H1 (cell line): ENCODE results near the gene INHBC.

Experiments used
- BRCA1 ChIP-seq: IDR thresholded peaks from 2 replicates; pipeline ENCODE4 v1.6.1; 2012; ENCODE audit warnings: low read depth, low read length, improper control_type of control experiment
- CREB1 ChIP-seq: IDR thresholded peaks from 2 replicates; pipeline ENCODE4 v1.6.1; 2012; ENCODE audit warnings: inconsistent platforms
- CTCF ChIP-seq, 3 experiments: IDR thresholded peaks; 1 replicate in 2 of 3; 2 replicates in 1 of 3; pipeline versions ENCODE4 v1.5.1 to v1.6.1; 2011; ENCODE audit warnings: low read length in 3 of 3, mild to moderate bottlenecking in 3 of 3, inconsistent platforms in 2 of 3, low read depth in 1 of 3, moderate library complexity in 1 of 3; ENCODE audit not compliant: insufficient read depth in 1 of 3; ENCODE audit errors: control extremely low read depth in 1 of 3
- GABPA ChIP-seq: IDR thresholded peaks from 2 replicates; pipeline ENCODE4 v1.6.1; 2011; ENCODE audit warnings: mild to moderate bottlenecking, low read length, moderate library complexity, borderline replicate concordance; ENCODE audit not compliant: insufficient read depth
- KDM1A ChIP-seq: fragments of 200-600, 300-600 bp; sonication (generic); IDR thresholded peaks from 2 replicates; pipeline ENCODE4 v1.7.1; 2016; ENCODE audit warnings: mild to moderate bottlenecking, low read length, borderline replicate concordance
- KDM4A ChIP-seq: IDR thresholded peaks from one replicate; pipeline ENCODE4 v1.7.1; 2012; ENCODE audit warnings: low read depth, mild to moderate bottlenecking, moderate library complexity, low read length, inconsistent platforms; ENCODE audit not compliant: severe bottlenecking
- POLR2A ChIP-seq, 2 experiments: IDR thresholded peaks; 1 replicate in 1 of 2; 2 replicates in 1 of 2; pipeline ENCODE4 v1.6.1; 2011; ENCODE audit warnings: low read depth in 2 of 2, low read length in 2 of 2, mild to moderate bottlenecking in 2 of 2; ENCODE audit errors: control extremely low read depth in 1 of 2
- POLR2AphosphoS5 ChIP-seq: IDR thresholded peaks from 2 replicates; pipeline ENCODE4 v1.6.1; 2011; ENCODE audit warnings: low read depth, low read length
- RNF2 ChIP-seq: fragments of 200-900, 300-1000 bp; sonication (generic); IDR thresholded peaks from 2 replicates; pipeline ENCODE4 v1.7.1; 2016; ENCODE audit warnings: borderline replicate concordance, low read depth, mild to moderate bottlenecking, antibody characterized with exemption, low read length; ENCODE audit not compliant: poor library complexity, severe bottlenecking; ENCODE audit errors: missing control alignments
- SP1 ChIP-seq: IDR thresholded peaks from 2 replicates; pipeline ENCODE4 v1.6.1; 2011; ENCODE audit warnings: low read depth, low read length
- TAF1 ChIP-seq: IDR thresholded peaks from 2 replicates; pipeline ENCODE4 v1.6.1; 2011; ENCODE audit warnings: mild to moderate bottlenecking, low read depth, low read length
- TCF12 ChIP-seq: IDR thresholded peaks from 2 replicates; pipeline ENCODE4 v1.6.1; 2011; ENCODE audit warnings: low read depth, mild to moderate bottlenecking, low read length
- ZNF274 ChIP-seq: IDR thresholded peaks from 2 replicates; pipeline ENCODE4 v1.7.0; 2012; ENCODE audit warnings: low read length, borderline replicate concordance; ENCODE audit errors: extremely low read depth
- TF ChIP-seq, protein P1 (sequence below): IDR thresholded peaks from 2 replicates; pipeline ENCODE4 v1.6.1; 2011; ENCODE audit warnings: low read length, improper control_type of control experiment

DNA sequence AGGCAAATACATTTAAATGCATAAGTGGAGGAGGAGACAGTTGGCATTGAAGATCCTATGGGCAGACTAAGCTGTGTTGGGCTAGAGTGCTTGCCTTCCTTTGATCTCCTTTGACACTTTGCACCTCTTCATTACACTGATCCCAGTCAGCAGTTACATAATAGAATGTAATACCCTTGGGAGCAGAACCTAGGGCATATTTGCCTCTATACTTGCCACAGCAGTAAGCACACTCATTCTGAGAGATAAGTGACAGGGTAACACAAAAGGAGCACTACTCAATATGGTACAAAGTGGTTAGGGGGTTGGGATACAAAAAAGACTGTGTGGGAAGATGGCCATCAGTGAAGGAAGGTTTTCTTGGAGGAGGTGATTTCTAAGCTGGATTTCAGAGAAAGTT is 62.2 kb downstream of the INHBC start:
- TF ChIP-seq POLR2A (IDR thresholded peaks at IDR 0.05; ENCODE audit: control extremely low read depth in 1 of 2, low read depth in 2 of 2, low read length in 2 of 2): no peak
- TF ChIP-seq SP1: no peak
- TF ChIP-seq KDM1A: no peak
- no peak for TF ChIP-seq CTCF (IDR thresholded peaks at IDR 0.05; ENCODE audit: control extremely low read depth in 1 of 3, insufficient read depth in 1 of 3, low read depth in 1 of 3, low read length in 3 of 3)
- TF ChIP-seq GABPA: no peak
- no peak for TF ChIP-seq ZNF274
- no peak for TF ChIP-seq BRCA1
- no peak for TF ChIP-seq TAF1
- TF ChIP-seq, protein P1, sequence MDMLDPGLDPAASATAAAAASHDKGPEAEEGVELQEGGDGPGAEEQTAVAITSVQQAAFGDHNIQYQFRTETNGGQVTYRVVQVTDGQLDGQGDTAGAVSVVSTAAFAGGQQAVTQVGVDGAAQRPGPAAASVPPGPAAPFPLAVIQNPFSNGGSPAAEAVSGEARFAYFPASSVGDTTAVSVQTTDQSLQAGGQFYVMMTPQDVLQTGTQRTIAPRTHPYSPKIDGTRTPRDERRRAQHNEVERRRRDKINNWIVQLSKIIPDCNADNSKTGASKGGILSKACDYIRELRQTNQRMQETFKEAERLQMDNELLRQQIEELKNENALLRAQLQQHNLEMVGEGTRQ: no peak
- TF ChIP-seq RNF2: no peak
- no peak for TF ChIP-seq POLR2AphosphoS5
- no peak for TF ChIP-seq TCF12
- TF ChIP-seq CREB1: no peak
- no peak for TF ChIP-seq KDM4A
